NCI-H2107 treated with DMSO at 0.1 percent for 48 hours (cell line): ENCODE measurements around the gene PCDHGB1.
"Not testable (repeated sequence)": the region's sequence is repeated elsewhere in the genome, so short reads cannot be mapped to it uniquely, and the experiment has no call there.

Experiments used
- DNase-seq: peaks from one replicate; lab custom pipeline; 2025; ENCODE audit not compliant: unreplicated experiment; lab: John Stamatoyannopoulos, UW

PCDHGB1 gene

GRCh38 chr5:141382469-141383294, 32.8 kb downstream of the PCDHGB1 start, which contains the start of gene PCDHGA7:
PCDHGA7 (plus strand) TSS chr5:141382742; CDS start chr5:141382900, 158 bp downstream.
- no peak for DNase-seq

- DNase-seq, result no peak
Observed at GRCh38 chr5:141383345-141383744, 33.4 kb downstream of the PCDHGB1 start.

- no peak for DNase-seq
Observed at GRCh38 chr5:141384471-141385267, 34.8 kb downstream of the PCDHGB1 start.

GRCh38 chr5:141387557-141388311, 37.8 kb downstream of the PCDHGB1 start, which contains the start of gene PCDHGB4:
PCDHGB4 (plus strand) TSS chr5:141387698; CDS start chr5:141387885, 187 bp downstream.
- DNase-seq, result not testable (repeated sequence)

- DNase-seq, result no peak
Observed at GRCh38 chr5:141388661-141389060, 38.8 kb downstream of the PCDHGB1 start.

- no peak for DNase-seq
Observed at GRCh38 chr5:141389153-141390042, 39.5 kb downstream of the PCDHGB1 start.

- no peak for DNase-seq
Observed at GRCh38 chr5:141392429-141393198, 42.7 kb downstream of the PCDHGB1 start, which contains the start of gene PCDHGA8. PCDHGA8 (plus strand) TSS chr5:141392633; CDS start chr5:141392814, 181 bp downstream.

GRCh38 chr5:141393267-141393666, 43.4 kb downstream of the PCDHGB1 start:
- DNase-seq, result no peak

GRCh38 chr5:141394401-141395187, 44.7 kb downstream of the PCDHGB1 start:
- DNase-seq, result not testable (repeated sequence)

GRCh38 chr5:141397756-141398551, 48.1 kb downstream of the PCDHGB1 start, which contains the start of gene PCDHGB5:
PCDHGB5 (plus strand) TSS chr5:141397947; CDS start chr5:141398128, 181 bp downstream.
- not testable (repeated sequence) for DNase-seq

GRCh38 chr5:141398608-141399007, 48.7 kb downstream of the PCDHGB1 start:
- no peak for DNase-seq

GRCh38 chr5:141399555-141400258, 49.8 kb downstream of the PCDHGB1 start:
- no peak for DNase-seq
